ENCODE results near the gene CNTN2.

DNA sequence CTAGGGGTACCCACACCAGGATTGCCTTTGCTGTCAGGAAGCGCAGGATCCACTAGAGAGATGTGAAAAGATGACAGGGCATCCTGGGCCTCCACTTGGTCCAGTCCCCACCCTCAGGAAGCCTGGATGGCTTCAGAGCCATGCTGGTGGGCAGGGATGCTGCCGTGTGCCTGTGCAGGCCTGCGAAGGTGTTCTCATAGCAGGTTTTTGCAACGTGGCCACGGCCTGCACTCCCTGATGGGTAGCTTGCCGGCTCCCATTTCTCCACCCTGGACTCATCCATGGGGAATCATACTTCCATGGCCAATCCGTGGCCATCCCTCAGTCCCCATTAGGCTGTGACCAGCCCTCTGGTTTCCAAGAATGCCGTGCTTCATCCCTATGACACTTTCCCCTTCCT lies 34.1 kb upstream of the CNTN2 start:
- TF ChIP-seq POLR2A (IDR thresholded peaks at IDR 0.05) = no peak
- TF ChIP-seq, protein P1, sequence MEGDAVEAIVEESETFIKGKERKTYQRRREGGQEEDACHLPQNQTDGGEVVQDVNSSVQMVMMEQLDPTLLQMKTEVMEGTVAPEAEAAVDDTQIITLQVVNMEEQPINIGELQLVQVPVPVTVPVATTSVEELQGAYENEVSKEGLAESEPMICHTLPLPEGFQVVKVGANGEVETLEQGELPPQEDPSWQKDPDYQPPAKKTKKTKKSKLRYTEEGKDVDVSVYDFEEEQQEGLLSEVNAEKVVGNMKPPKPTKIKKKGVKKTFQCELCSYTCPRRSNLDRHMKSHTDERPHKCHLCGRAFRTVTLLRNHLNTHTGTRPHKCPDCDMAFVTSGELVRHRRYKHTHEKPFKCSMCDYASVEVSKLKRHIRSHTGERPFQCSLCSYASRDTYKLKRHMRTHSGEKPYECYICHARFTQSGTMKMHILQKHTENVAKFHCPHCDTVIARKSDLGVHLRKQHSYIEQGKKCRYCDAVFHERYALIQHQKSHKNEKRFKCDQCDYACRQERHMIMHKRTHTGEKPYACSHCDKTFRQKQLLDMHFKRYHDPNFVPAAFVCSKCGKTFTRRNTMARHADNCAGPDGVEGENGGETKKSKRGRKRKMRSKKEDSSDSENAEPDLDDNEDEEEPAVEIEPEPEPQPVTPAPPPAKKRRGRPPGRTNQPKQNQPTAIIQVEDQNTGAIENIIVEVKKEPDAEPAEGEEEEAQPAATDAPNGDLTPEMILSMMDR (IDR thresholded peaks at IDR 0.05) = no peak

All from ovary (tissue), 3 donors.